SJCRH30 (cell line): ENCODE results near the gene FASTKD2. TPM values are rescaled to one million over a fixed set of nuclear protein-coding genes. Genes with fewer than 3 reads are reported as not detected.
"Not testable (repeated sequence)": the region's sequence is repeated elsewhere in the genome, so short reads cannot be mapped to it uniquely, and the experiment has no call there.

ENCODE experiments used
- DNase-seq, 2 experiments: peaks; one replicate each; pipeline ENCODE4 v3.0.0-alpha.2; 2015 to 2020
- H3K27ac ChIP-seq: fragments of 250-450 bp; sonication (Bioruptor Pico); 2 replicates; pipeline ENCODE4 v1.5.1; 2020; ENCODE audit warnings: mild to moderate bottlenecking, moderate library complexity
- H3K27me3 ChIP-seq: fragments of 250-450 bp; sonication (Bioruptor Pico); 2 replicates; pipeline ENCODE4 v1.5.1; 2020; ENCODE audit warnings: mild to moderate bottlenecking, moderate library complexity
- H3K36me3 ChIP-seq: fragments of 250-450 bp; sonication (Bioruptor Pico); 2 replicates; pipeline ENCODE4 v1.5.1; 2020; ENCODE audit warnings: mild to moderate bottlenecking, moderate library complexity
- H3K4me1 ChIP-seq: fragments of 250-450 bp; sonication (Bioruptor Pico); 2 replicates; pipeline ENCODE4 v1.5.1; 2020; ENCODE audit warnings: mild to moderate bottlenecking, moderate library complexity
- H3K4me3 ChIP-seq: fragments of 250-450 bp; sonication (Bioruptor Pico); 2 replicates; pipeline ENCODE4 v1.5.1; 2020; ENCODE audit warnings: mild to moderate bottlenecking, moderate library complexity
- H3K9me3 ChIP-seq: fragments of 250-450 bp; sonication (Bioruptor Pico); replicated peaks from 2 replicates; pipeline ENCODE4 v1.5.1; 2020; ENCODE audit warnings: mild to moderate bottlenecking, moderate library complexity
- total RNA-seq: library from RNA; depleted of rRNA; stranded (reverse); fragments of >200 nt; shearing (Covaris generic); gene quantifications from 2 replicates; pipeline ENCODE4 v1.2.3, GENCODE V29; 2014

FASTKD2 gene
- total RNA-seq, 1 experiment from 2014 or later, result 49.7 TPM

GRCh38 chr2:206802654-206803514 is 37.5 kb downstream of the FASTKD2 start:
- Histone ChIP-seq H3K9me3 (no peaks in the 10 kb centered on the region), H3K27me3 (no peaks in the 10 kb centered on the region), H3K36me3 (no peaks in the 10 kb centered on the region), H3K4me3 (no peak overlapping the region), H3K27ac (no peak overlapping the region), H3K4me1 (no peaks in the 10 kb centered on the region)
- no peak for DNase-seq

GRCh38 chr2:206804326-206804725 is 38.9 kb downstream of the FASTKD2 start:
- DNase-seq, result no peak
- H3K27me3 ChIP-seq, result no peaks in the 10 kb centered on the region
- no peak overlapping the region for H3K27ac ChIP-seq
- H3K9me3 ChIP-seq, result no peaks in the 10 kb centered on the region
- H3K4me1 ChIP-seq, result no peaks in the 10 kb centered on the region
- H3K36me3 ChIP-seq, result no peaks in the 10 kb centered on the region
- H3K4me3 ChIP-seq, result no peak overlapping the region

- no peaks in the 10 kb centered on the region for H3K4me1 ChIP-seq
- DNase-seq, result no peak
- no peaks in the 10 kb centered on the region for H3K27me3 ChIP-seq
- no peak overlapping the region for H3K27ac ChIP-seq
- H3K4me3 ChIP-seq, result no peak overlapping the region
- H3K36me3 ChIP-seq, result no peaks in the 10 kb centered on the region
- H3K9me3 ChIP-seq, result no peaks in the 10 kb centered on the region
Measured at GRCh38 chr2:206805887-206806607, 40.6 kb downstream of the FASTKD2 start.

GRCh38 chr2:206807624-206808023 is 42.2 kb downstream of the FASTKD2 start:
- not testable (repeated sequence) for H3K9me3 ChIP-seq, H3K4me3 ChIP-seq, H3K36me3 ChIP-seq, DNase-seq, H3K4me1 ChIP-seq, H3K27ac ChIP-seq, H3K27me3 ChIP-seq

GRCh38 chr2:206812471-206812870 is 47.1 kb downstream of the FASTKD2 start:
- H3K9me3 ChIP-seq, H3K27me3 ChIP-seq, H3K4me1 ChIP-seq, H3K36me3 ChIP-seq, H3K4me3 ChIP-seq, DNase-seq, H3K27ac ChIP-seq: not testable (repeated sequence)

- H3K36me3 ChIP-seq, result no peaks in the 10 kb centered on the region
- H3K27me3 ChIP-seq, result no peaks in the 10 kb centered on the region
- no peak for DNase-seq
- no peak overlapping the region for H3K27ac ChIP-seq
- H3K4me1 ChIP-seq, result no peaks in the 10 kb centered on the region
- no peaks in the 10 kb centered on the region for H3K9me3 ChIP-seq
- no peak overlapping the region for H3K4me3 ChIP-seq
Measured at GRCh38 chr2:206814498-206814897, 49.1 kb downstream of the FASTKD2 start.

GRCh38 chr2:206820807-206821206 is 55.4 kb downstream of the FASTKD2 start:
- Histone ChIP-seq H3K36me3 (no peaks in the 10 kb centered on the region), H3K27me3 (no peaks in the 10 kb centered on the region), H3K9me3 (no peaks in the 10 kb centered on the region), H3K27ac (no peak overlapping the region), H3K4me1 (no peaks in the 10 kb centered on the region), H3K4me3 (no peak overlapping the region)
- no peak for DNase-seq

- no peaks in the 10 kb centered on the region for H3K27me3 ChIP-seq
- DNase-seq, result no peak
- H3K4me1 ChIP-seq, result no peaks in the 10 kb centered on the region
- no peak overlapping the region for H3K4me3 ChIP-seq
- H3K36me3 ChIP-seq, result no peaks in the 10 kb centered on the region
- no peaks in the 10 kb centered on the region for H3K9me3 ChIP-seq
- no peak overlapping the region for H3K27ac ChIP-seq
Measured at GRCh38 chr2:206823178-206823577, 57.8 kb downstream of the FASTKD2 start.

GRCh38 chr2:206824087-206824618 is 58.7 kb downstream of the FASTKD2 start:
- Histone ChIP-seq H3K4me3 (no peak overlapping the region), H3K4me1 (no peaks in the 10 kb centered on the region), H3K27me3 (no peaks in the 10 kb centered on the region), H3K9me3 (no peaks in the 10 kb centered on the region), H3K27ac (no peak overlapping the region), H3K36me3 (no peaks in the 10 kb centered on the region)
- no peak for DNase-seq

- no peaks in the 10 kb centered on the region for H3K27me3 ChIP-seq
- DNase-seq, result no peak
Measured at GRCh38 chr2:206824993-206825392, 59.6 kb downstream of the FASTKD2 start.

GRCh38 chr2:206831442-206831995 is 66.1 kb downstream of the FASTKD2 start:
- no peaks in the 10 kb centered on the region for H3K27me3 ChIP-seq
- H3K4me3 ChIP-seq, result no peak overlapping the region
- no peak overlapping the region for H3K27ac ChIP-seq
- no peaks in the 10 kb centered on the region for H3K36me3 ChIP-seq
- no peaks in the 10 kb centered on the region; the same call in 1 of the 2 replicates for H3K4me1 ChIP-seq
- no peak for DNase-seq
- H3K9me3 ChIP-seq, result no peaks in the 10 kb centered on the region

More at GRCh38 chr2:206824993-206825392, 59.6 kb downstream of the FASTKD2 start:
- H3K4me3 ChIP-seq, result no peak overlapping the region
- no peaks in the 10 kb centered on the region for H3K9me3 ChIP-seq
- no peaks in the 10 kb centered on the region for H3K4me1 ChIP-seq
- no peak overlapping the region for H3K27ac ChIP-seq
- no peaks in the 10 kb centered on the region for H3K36me3 ChIP-seq

- Histone ChIP-seq H3K27ac (no peak overlapping the region), H3K27me3 (no peaks in the 10 kb centered on the region), H3K4me1 (no peaks in the 10 kb centered on the region; the same call in 1 of the 2 replicates), H3K9me3 (no peaks in the 10 kb centered on the region), H3K4me3 (no peak overlapping the region), H3K36me3 (no peaks in the 10 kb centered on the region)
- DNase-seq, result no peak
Measured at GRCh38 chr2:206832873-206833272, 67.5 kb downstream of the FASTKD2 start.

GRCh38 chr2:206833291-206833690 is 67.9 kb downstream of the FASTKD2 start:
- H3K36me3 ChIP-seq, result no peaks in the 10 kb centered on the region
- H3K27ac ChIP-seq, result no peak overlapping the region
- H3K4me3 ChIP-seq, result no peak overlapping the region
- no peaks in the 10 kb centered on the region; the same call in 1 of the 2 replicates for H3K4me1 ChIP-seq
- H3K27me3 ChIP-seq, result no peaks in the 10 kb centered on the region
- DNase-seq, result no peak
- no peaks in the 10 kb centered on the region for H3K9me3 ChIP-seq

- Histone ChIP-seq H3K27ac (no peak overlapping the region), H3K4me3 (no peak overlapping the region), H3K27me3 (no peaks in the 10 kb centered on the region), H3K36me3 (no peaks in the 10 kb centered on the region), H3K9me3 (no peaks in the 10 kb centered on the region), H3K4me1 (no peaks in the 10 kb centered on the region)
- DNase-seq, result no peak
Measured at GRCh38 chr2:206836722-206837121, 71.3 kb downstream of the FASTKD2 start.

GRCh38 chr2:206837775-206838174 is 72.4 kb downstream of the FASTKD2 start:
- no peaks in the 10 kb centered on the region for H3K4me1 ChIP-seq

More at GRCh38 chr2:206837775-206838174, 72.4 kb downstream of the FASTKD2 start:
- H3K27ac ChIP-seq, result no peak overlapping the region
- no peaks in the 10 kb centered on the region for H3K9me3 ChIP-seq
- no peaks in the 10 kb centered on the region for H3K36me3 ChIP-seq
- no peak overlapping the region for H3K4me3 ChIP-seq
- no peaks in the 10 kb centered on the region for H3K27me3 ChIP-seq
- DNase-seq, result no peak
